Activated CD8-positive, alpha-beta T cell treated with anti-CD3 and anti-CD28 coated beads for 36 hours (primary cell): ENCODE data around the gene ST8SIA2. TPM values are rescaled to one million over a fixed set of nuclear protein-coding genes. Genes with fewer than 3 reads are reported as not detected.

Experiments used
- ATAC-seq: fragments of 200-7000 bp; cut with Tn5 transposase; one replicate; pipeline ENCODE4 v1.10.0; 2021; ENCODE audit warnings: mild to moderate bottlenecking, moderate library complexity
- CTCF ChIA-PET: fragments of 350-600 bp; sonication (Branson Sonifier 250); formaldehyde crosslinking; loops from one replicate; lab custom pipeline; 2021; ENCODE audit warnings: antibody characterized with exemption; lab: Charles Lee
- POLR2A ChIA-PET: fragments of 350-600 bp; sonication (Branson Sonifier 250); formaldehyde crosslinking; loops from one replicate; lab custom pipeline; 2021; ENCODE audit warnings: antibody characterized with exemption; lab: Charles Lee
- DNase-seq: peaks from one replicate; pipeline ENCODE4 v3.0.0-alpha.2; 2020
- H3K27ac Mint-ChIP-seq: one replicate; pipeline ENCODE4 v1.8.0; 2021; ENCODE audit warnings: mild to moderate bottlenecking, mixed read lengths
- H3K27me3 Mint-ChIP-seq: one replicate; pipeline ENCODE4 v1.8.0; 2021; ENCODE audit warnings: mixed read lengths
- H3K36me3 Mint-ChIP-seq: one replicate; pipeline ENCODE4 v1.8.0; 2021; ENCODE audit warnings: low read depth, mixed read lengths
- H3K4me1 Mint-ChIP-seq: one replicate; pipeline ENCODE4 v1.8.0; 2021; ENCODE audit warnings: low read depth, mixed read lengths
- H3K4me3 Mint-ChIP-seq: one replicate; pipeline ENCODE4 v1.8.0; 2021; ENCODE audit warnings: mild to moderate bottlenecking, moderate library complexity, mixed read lengths
- H3K9me3 Mint-ChIP-seq: one replicate; pipeline ENCODE4 v1.8.0; 2021; ENCODE audit warnings: mixed read lengths
- intact Hi-C: fragments of 100-400 bp; cut with micrococcal nuclease; formaldehyde crosslinking; loops from one replicate; pipeline ENCODE4 v1.10.0; 2022
- total RNA-seq, 2 experiments: library from RNA; stranded (reverse); gene quantifications; one replicate each; pipeline ENCODE4 v1.2.3, GENCODE V29; 2021
- TF ChIP-seq, protein P1 (sequence below): fragments of 200-600 bp; IDR thresholded peaks from one replicate; pipeline ENCODE4 v1.8.0; 2022; ENCODE audit warnings: antibody characterized with exemption, mild to moderate bottlenecking

Gene ST8SIA2
- total RNA-seq, 2 experiments from 2014 or later, result not detected

DNA sequence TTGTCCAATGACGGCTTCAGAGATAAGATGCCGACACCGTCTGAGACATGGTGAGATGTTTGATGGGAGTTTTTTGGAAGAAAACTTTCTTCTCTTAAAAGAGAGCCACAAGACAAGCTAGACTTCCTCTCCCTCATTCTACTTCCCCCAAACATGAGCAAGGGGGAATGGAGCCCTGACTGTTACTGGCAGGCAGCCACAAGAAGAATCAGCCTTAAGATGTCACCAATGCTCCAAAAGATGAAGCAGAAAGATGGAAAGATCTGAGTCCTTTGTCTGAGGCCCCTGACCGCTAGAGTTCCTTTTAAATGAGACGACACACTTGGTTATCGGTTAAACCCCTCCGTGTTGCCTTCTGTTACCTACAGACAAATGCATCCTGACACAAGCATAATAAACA lies 108.7 kb downstream of the ST8SIA2 start:
- Mint-ChIP-seq H3K27me3 (peaks cover 15% of the 10 kb centered on the region), H3K27ac (no peak overlapping the region), H3K36me3 (no peaks in the 10 kb centered on the region), H3K9me3 (peaks cover 6% of the 10 kb centered on the region), H3K4me1 (no peaks in the 10 kb centered on the region), H3K4me3 (no peak overlapping the region)
- ATAC-seq (no peak), DNase-seq (no peak)
- TF ChIP-seq, protein P1, sequence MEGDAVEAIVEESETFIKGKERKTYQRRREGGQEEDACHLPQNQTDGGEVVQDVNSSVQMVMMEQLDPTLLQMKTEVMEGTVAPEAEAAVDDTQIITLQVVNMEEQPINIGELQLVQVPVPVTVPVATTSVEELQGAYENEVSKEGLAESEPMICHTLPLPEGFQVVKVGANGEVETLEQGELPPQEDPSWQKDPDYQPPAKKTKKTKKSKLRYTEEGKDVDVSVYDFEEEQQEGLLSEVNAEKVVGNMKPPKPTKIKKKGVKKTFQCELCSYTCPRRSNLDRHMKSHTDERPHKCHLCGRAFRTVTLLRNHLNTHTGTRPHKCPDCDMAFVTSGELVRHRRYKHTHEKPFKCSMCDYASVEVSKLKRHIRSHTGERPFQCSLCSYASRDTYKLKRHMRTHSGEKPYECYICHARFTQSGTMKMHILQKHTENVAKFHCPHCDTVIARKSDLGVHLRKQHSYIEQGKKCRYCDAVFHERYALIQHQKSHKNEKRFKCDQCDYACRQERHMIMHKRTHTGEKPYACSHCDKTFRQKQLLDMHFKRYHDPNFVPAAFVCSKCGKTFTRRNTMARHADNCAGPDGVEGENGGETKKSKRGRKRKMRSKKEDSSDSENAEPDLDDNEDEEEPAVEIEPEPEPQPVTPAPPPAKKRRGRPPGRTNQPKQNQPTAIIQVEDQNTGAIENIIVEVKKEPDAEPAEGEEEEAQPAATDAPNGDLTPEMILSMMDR, result no peak
- ChIA-PET POLR2A (no interaction called here), CTCF (no interaction called here)
- intact Hi-C loops, result no loop called here

DNA sequence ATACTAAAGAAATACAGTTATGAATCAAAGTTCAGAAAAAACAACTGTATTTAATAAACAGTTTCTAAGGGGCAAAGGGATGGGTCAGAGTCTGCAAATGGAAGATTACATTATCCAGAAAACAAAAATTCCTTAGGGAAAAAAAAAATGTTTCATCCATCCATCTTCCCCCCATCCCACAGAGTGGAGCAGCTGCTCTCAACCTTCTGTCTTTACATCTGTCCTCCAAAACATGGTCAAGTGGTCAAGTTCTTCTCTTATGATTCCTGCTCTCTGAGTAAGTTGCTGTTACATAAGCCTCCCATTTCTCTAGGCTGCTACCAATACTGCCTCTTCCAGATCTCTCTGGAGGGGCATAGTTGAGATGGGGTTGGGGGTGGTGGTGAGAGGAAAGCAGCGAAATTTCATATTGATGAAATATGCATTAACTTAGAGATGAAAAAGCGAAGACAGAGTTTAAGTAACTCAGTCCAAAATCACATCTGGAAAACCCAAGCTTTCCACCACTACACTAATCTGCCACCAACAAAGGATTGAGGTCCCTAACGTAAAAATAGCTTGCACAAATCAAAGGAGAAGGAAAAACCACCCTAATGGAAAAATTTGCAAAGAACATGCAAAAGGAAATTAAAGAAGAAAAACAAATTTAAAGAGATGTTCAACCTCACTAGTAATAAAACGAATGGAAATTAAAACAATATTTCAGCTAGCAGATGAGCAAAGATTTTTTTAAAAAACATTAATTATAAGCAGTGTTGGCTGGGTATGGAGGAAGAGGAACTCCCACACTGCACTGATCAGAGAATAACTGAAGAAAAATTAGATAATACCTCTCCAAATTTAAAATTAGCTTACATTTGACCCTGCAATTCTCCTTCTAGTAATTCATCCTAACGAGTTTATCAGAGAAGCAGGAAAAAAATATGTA lies 109.5 kb downstream of the ST8SIA2 start:
- DNase-seq, result no peak
- CTCF ChIA-PET, result interaction anchor here (0.9 kb wide), 1 partner anchor 18 kb away, joined by 3 read pairs; no protein-coding TSS in a partner anchor

GRCh38 chr15:92503889-92504288 lies 110.2 kb downstream of the ST8SIA2 start:
- H3K9me3 Mint-ChIP-seq, result peaks cover 6% of the 10 kb centered on the region
- ChIA-PET CTCF (interaction anchor here (0.9 kb wide), 1 partner anchor 17 kb away, joined by 3 read pairs; no protein-coding TSS in a partner anchor), POLR2A (no interaction called here)
- intact Hi-C loops, result no loop called here
- H3K27ac Mint-ChIP-seq, result no peak overlapping the region
- H3K4me3 Mint-ChIP-seq, result no peak overlapping the region
- ATAC-seq, result no peak
- no peaks in the 10 kb centered on the region for H3K4me1 Mint-ChIP-seq
- H3K27me3 Mint-ChIP-seq, result peaks cover 11% of the 10 kb centered on the region
- TF ChIP-seq, protein P1, result no peak
- no peak for DNase-seq
- no peaks in the 10 kb centered on the region for H3K36me3 Mint-ChIP-seq

More for the DNA sequence above, 109.5 kb downstream of the ST8SIA2 start:
- Mint-ChIP-seq H3K4me3 (no peak overlapping the region), H3K9me3 (peaks cover 6% of the 10 kb centered on the region), H3K27ac (no peak overlapping the region), H3K27me3 (peaks cover 12% of the 10 kb centered on the region), H3K4me1 (no peaks in the 10 kb centered on the region), H3K36me3 (no peaks in the 10 kb centered on the region)
- intact Hi-C loops, result no loop called here
- TF ChIP-seq, protein P1, result no peak
- POLR2A ChIA-PET, result no interaction called here
- no peak for ATAC-seq

GRCh38 chr15:92505611-92506010 lies 111.9 kb downstream of the ST8SIA2 start:
- H3K27ac Mint-ChIP-seq, result no peak overlapping the region
- intact Hi-C loops, result no loop called here
- H3K27me3 Mint-ChIP-seq, result peaks cover 7% of the 10 kb centered on the region
- no peaks in the 10 kb centered on the region for H3K36me3 Mint-ChIP-seq
- CTCF ChIA-PET, result no interaction called here
- H3K4me3 Mint-ChIP-seq, result no peak overlapping the region
- no peaks in the 10 kb centered on the region for H3K4me1 Mint-ChIP-seq
- DNase-seq (no peak), ATAC-seq (no peak)
- peaks cover 6% of the 10 kb centered on the region for H3K9me3 Mint-ChIP-seq
- TF ChIP-seq, protein P1, result no peak
- POLR2A ChIA-PET, result no interaction called here

GRCh38 chr15:92506506-92506905 lies 112.8 kb downstream of the ST8SIA2 start:
- H3K36me3 Mint-ChIP-seq, result no peaks in the 10 kb centered on the region
- TF ChIP-seq, protein P1, result no peak
- peaks cover 6% of the 10 kb centered on the region for H3K9me3 Mint-ChIP-seq
- no peak overlapping the region for H3K4me3 Mint-ChIP-seq
- no peaks in the 10 kb centered on the region for H3K4me1 Mint-ChIP-seq
- no peak overlapping the region for H3K27ac Mint-ChIP-seq
- peaks cover 6% of the 10 kb centered on the region for H3K27me3 Mint-ChIP-seq
- intact Hi-C loops, result no loop called here
- POLR2A ChIA-PET, result no interaction called here
- DNase-seq (no peak), ATAC-seq (no peak)
- CTCF ChIA-PET, result no interaction called here
